HepG2 (cell line): ENCODE data around the gene MIA3. TPM values are rescaled to one million over a fixed set of nuclear protein-coding genes. Genes with fewer than 3 reads are reported as not detected.
A peak's percentile ranks its signal among the peaks of the same experiment; 100 is the strongest.

ENCODE experiments used
- AGO2 ChIP-seq: fragments of 200-400 bp; formaldehyde crosslinking; optimal IDR thresholded peaks from 2 replicates; pipeline ENCODE3; 2017; ENCODE audit warnings: mild to moderate bottlenecking, low read depth, low read length, moderate library complexity
- CBX5 ChIP-seq: sonication (generic); formaldehyde crosslinking; IDR thresholded peaks from 2 replicates; pipeline ENCODE4 v1.4.0; 2020; ENCODE audit warnings: missing genetic modification reagents, borderline replicate concordance
- CREB1 ChIP-seq, 2 experiments: fragments of 450-650 bp in 1 of 2; IDR thresholded peaks; 2 replicates each; pipeline ENCODE4 v1.6.1; 2016 to 2017; ENCODE audit warnings: control low read depth in 1 of 2, mild to moderate bottlenecking in 1 of 2, missing compliant biosample characterization in 1 of 2, missing genetic modification characterization in 1 of 2
- EP300 ChIP-seq, 3 experiments: sonication (generic) in 1 of 3; formaldehyde crosslinking in 1 of 3; IDR thresholded peaks; 2 replicates each; pipeline versions ENCODE4 v1.5.1 to v1.6.1; 2011 to 2020; ENCODE audit warnings: low read depth in 2 of 3, low read length in 2 of 3, borderline replicate concordance in 1 of 3, improper control_type of control experiment in 1 of 3, mild to moderate bottlenecking in 1 of 3, missing genetic modification reagents in 1 of 3, moderate library complexity in 1 of 3
- FOXO1 ChIP-seq: sonication (generic); formaldehyde crosslinking; IDR thresholded peaks from 2 replicates; pipeline ENCODE4 v1.4.0; 2020; ENCODE audit warnings: missing genetic modification reagents
- JUN ChIP-seq: sonication (generic); formaldehyde crosslinking; IDR thresholded peaks from 2 replicates; pipeline ENCODE4 v1.4.0; 2020; ENCODE audit warnings: mild to moderate bottlenecking, missing genetic modification reagents
- JUND ChIP-seq: sonication (generic); formaldehyde crosslinking; IDR thresholded peaks from 2 replicates; pipeline ENCODE4 v1.8.0; 2022; ENCODE audit warnings: mild to moderate bottlenecking, missing genetic modification reagents
- MEIS1 ChIP-seq: sonication (generic); formaldehyde crosslinking; IDR thresholded peaks from 2 replicates; pipeline ENCODE4 v1.9.0; 2021; ENCODE audit warnings: mild to moderate bottlenecking, missing genetic modification reagents, moderate library complexity, borderline replicate concordance
- MIER3 ChIP-seq: IDR thresholded peaks from 2 replicates; pipeline ENCODE4 v1.6.1; 2016; ENCODE audit warnings: missing compliant biosample characterization, borderline replicate concordance
- NFKB2 ChIP-seq: sonication (generic); formaldehyde crosslinking; IDR thresholded peaks from 2 replicates; pipeline ENCODE4 v1.4.0; 2020; ENCODE audit warnings: missing genetic modification reagents, borderline replicate concordance
- PTBP1 ChIP-seq: fragments of 200-400 bp; formaldehyde crosslinking; IDR thresholded peaks from 2 replicates; pipeline ENCODE4 v1.6.1; 2018; ENCODE audit warnings: low read length, low read depth; ENCODE audit not compliant: poor library complexity, severe bottlenecking
- RBM22 ChIP-seq: fragments of 200-400 bp; formaldehyde crosslinking; optimal IDR thresholded peaks from 2 replicates; pipeline ENCODE3; 2017; ENCODE audit warnings: mild to moderate bottlenecking, low read length, moderate library complexity
- RELA ChIP-seq: sonication (generic); formaldehyde crosslinking; IDR thresholded peaks from 2 replicates; pipeline ENCODE4 v1.4.0; 2020; ENCODE audit warnings: missing genetic modification reagents
- SMAD1 ChIP-seq: sonication (generic); formaldehyde crosslinking; IDR thresholded peaks from 2 replicates; pipeline ENCODE4 v1.4.0; 2020; ENCODE audit warnings: missing genetic modification reagents, low read depth, mild to moderate bottlenecking, borderline replicate concordance
- TAF1 ChIP-seq: sonication (generic); formaldehyde crosslinking; IDR thresholded peaks from 2 replicates; pipeline ENCODE4 v1.4.0; 2020; ENCODE audit warnings: missing genetic modification reagents
- WIZ ChIP-seq: sonication (generic); formaldehyde crosslinking; IDR thresholded peaks from 2 replicates; pipeline ENCODE4 v1.5.1; 2020; ENCODE audit warnings: mild to moderate bottlenecking, missing genetic modification reagents
- ZBTB3 ChIP-seq: sonication (generic); formaldehyde crosslinking; IDR thresholded peaks from 2 replicates; pipeline ENCODE4 v1.4.0; 2020; ENCODE audit warnings: low read depth, mild to moderate bottlenecking, moderate library complexity, missing genetic modification reagents, borderline replicate concordance
- ZBTB38 ChIP-seq: sonication (generic); formaldehyde crosslinking; IDR thresholded peaks from 2 replicates; pipeline ENCODE4 v1.5.1; 2020; ENCODE audit warnings: mild to moderate bottlenecking, missing genetic modification reagents
- ZSCAN30 ChIP-seq: sonication (generic); formaldehyde crosslinking; IDR thresholded peaks from 2 replicates; pipeline ENCODE4 v1.5.0; 2020; ENCODE audit warnings: mild to moderate bottlenecking, missing genetic modification reagents
- polyA plus RNA-seq, 8 experiments: library from polyadenylated mRNA; depleted of rRNA in 3 of 8; stranded (reverse) in 7 of 8; unstranded in 1 of 8; fragments of >200 nt; fragmentation: Illumina TruSeq in 4 of 8; extraction: Trizol in 4 of 8; gene quantifications; 2 replicates each; pipeline versions ENCODE4 v1.2.1 to v1.2.3, GENCODE V29; 2011 to 2016; ENCODE audit warnings: low read depth in 4 of 8, missing spikeins in 1 of 8, mixed read lengths in 1 of 8; ENCODE audit not compliant: insufficient read depth in 1 of 8
- total RNA-seq, 5 experiments: library from RNA; depleted of rRNA; stranded (reverse); fragments of >200 nt; fragmentation: Illumina TruSeq; extraction: Trizol; gene quantifications; 2 replicates each; pipeline ENCODE4 v1.2.3, GENCODE V29; 2016; ENCODE audit warnings: low read depth in 1 of 5
- TF ChIP-seq, protein P1 (sequence below): sonication (generic); formaldehyde crosslinking; IDR thresholded peaks from 2 replicates; pipeline ENCODE4 v1.5.1; 2020; ENCODE audit warnings: mild to moderate bottlenecking, missing genetic modification reagents, borderline replicate concordance
- TF ChIP-seq, protein P2 (sequence below): sonication (generic); formaldehyde crosslinking; IDR thresholded peaks from 2 replicates; pipeline ENCODE4 v1.4.0; 2020; ENCODE audit warnings: missing genetic modification reagents, mild to moderate bottlenecking, borderline replicate concordance
- TF ChIP-seq, protein P3 (sequence below): sonication (generic); formaldehyde crosslinking; IDR thresholded peaks from 2 replicates; pipeline ENCODE4 v1.5.0; 2020; ENCODE audit warnings: mild to moderate bottlenecking, low read depth, missing genetic modification reagents, borderline replicate concordance
- TF ChIP-seq, protein P4 (sequence below): sonication (generic); formaldehyde crosslinking; IDR thresholded peaks from 2 replicates; pipeline ENCODE4 v1.5.0; 2020; ENCODE audit warnings: missing genetic modification reagents

MIA3 gene
- total and polyA plus RNA-seq, 2 of the 13 experiments (the other 11 are each of a cell fraction or from before 2014, with no cell fraction given), result 45.6 to 48.7 TPM

DNA sequence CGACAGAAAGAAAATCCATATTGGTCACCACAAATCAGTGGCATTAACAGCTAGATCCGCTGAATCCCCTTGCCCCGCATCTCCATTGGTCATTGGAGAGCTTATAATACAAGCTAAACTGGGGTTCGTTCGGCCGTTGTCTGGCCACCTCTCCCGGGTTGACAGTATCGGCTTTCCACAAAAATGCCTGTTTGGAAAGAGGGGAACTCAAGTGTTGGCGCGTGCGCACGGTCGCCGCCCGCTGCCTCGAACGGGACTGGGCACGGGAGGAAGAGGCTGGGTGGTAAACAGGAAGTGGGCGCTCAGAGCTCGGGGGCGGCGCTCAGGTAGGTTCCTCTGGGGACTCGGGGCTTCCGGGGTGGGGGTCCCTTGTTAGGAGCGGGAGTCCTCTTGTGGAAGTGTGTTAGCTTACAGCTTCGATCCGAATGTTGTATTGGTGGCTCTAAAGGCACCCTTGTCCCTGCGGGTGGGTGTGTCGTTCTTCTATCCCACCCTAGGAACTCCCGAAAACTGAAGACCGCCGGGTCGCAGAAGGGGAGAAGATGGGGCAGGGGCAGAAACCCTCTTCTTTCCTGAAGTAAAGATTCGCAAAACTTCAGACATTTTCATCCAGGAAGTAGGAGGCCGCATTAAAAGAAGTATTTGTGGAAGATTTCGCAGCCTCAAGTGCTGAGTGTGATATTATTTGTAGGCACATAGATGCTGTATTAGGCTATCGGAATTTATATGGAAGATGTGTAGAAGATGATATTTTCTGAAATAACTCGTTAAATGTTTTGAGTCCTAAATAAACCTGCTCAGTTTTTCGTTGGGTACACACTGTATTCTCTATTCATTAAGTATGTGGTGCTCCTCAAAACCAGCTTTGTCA is 95.4 kb downstream of the MIA3 start (continued):
- TF ChIP-seq EP300 (IDR thresholded peaks at IDR 0.05; ENCODE audit: low read depth in 2 of 2, low read length in 2 of 2) (peak in 1 of 2 experiments; percentile 28; a peak in 1 of 4 replicates), EP300 (CRISPR knock-in tag; IDR thresholded peaks at IDR 0.05; ENCODE audit: borderline replicate concordance) (no peak), WIZ (CRISPR knock-in tag) (no peak), SMAD1 (CRISPR knock-in tag) (no peak), RBM22 (peak; percentile 73), MEIS1 (no peak), NFKB2 (no peak; the same call in 1 of the 2 replicates), MIER3 (CRISPR knock-in tag) (no peak), RELA (CRISPR knock-in tag) (no peak), ZBTB38 (CRISPR knock-in tag) (no peak), ZSCAN30 (CRISPR knock-in tag) (no peak), CBX5 (CRISPR knock-in tag) (no peak), ZBTB3 (no peak), PTBP1 (no peak), CREB1 (IDR thresholded peaks at IDR 0.05) (no peak), CREB1 (CRISPR knock-in tag; IDR thresholded peaks at IDR 0.05) (no peak; the same call in none of the 2 replicates), TAF1 (CRISPR knock-in tag) (peak; percentile 58; the same call in 1 of the 2 replicates), FOXO1 (CRISPR knock-in tag) (peak; percentile 98), AGO2 (peak; percentile 5), JUN (CRISPR knock-in tag) (no peak), JUND (CRISPR knock-in tag) (no peak)
- TF ChIP-seq, protein P1, sequence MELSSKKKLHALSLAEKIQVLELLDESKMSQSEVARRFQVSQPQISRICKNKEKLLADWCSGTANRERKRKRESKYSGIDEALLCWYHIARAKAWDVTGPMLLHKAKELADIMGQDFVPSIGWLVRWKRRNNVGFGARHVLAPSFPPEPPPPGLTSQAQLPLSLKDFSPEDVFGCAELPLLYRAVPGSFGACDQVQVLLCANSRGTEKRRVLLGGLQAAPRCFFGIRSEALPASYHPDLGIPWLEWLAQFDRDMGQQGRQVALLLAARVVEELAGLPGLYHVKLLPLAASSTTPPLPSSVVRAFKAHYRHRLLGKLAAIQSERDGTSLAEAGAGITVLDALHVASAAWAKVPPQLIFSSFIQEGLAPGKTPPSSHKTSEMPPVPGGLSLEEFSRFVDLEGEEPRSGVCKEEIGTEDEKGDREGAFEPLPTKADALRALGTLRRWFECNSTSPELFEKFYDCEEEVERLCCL (CRISPR knock-in tag), result 0 out of 2 replicates have a peak, but pooled peaks have one; percentile 51
- TF ChIP-seq, protein P2, sequence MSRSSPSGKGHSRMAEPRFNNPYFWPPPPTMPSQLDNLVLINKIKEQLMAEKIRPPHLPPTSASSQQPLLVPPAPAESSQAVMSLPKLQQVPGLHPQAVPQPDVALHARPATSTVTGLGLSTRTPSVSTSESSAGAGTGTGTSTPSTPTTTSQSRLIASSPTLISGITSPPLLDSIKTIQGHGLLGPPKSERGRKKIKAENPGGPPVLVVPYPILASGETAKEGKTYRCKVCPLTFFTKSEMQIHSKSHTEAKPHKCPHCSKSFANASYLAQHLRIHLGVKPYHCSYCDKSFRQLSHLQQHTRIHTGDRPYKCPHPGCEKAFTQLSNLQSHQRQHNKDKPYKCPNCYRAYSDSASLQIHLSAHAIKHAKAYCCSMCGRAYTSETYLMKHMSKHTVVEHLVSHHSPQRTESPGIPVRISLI (CRISPR knock-in tag), result no peak
- TF ChIP-seq, protein P3, sequence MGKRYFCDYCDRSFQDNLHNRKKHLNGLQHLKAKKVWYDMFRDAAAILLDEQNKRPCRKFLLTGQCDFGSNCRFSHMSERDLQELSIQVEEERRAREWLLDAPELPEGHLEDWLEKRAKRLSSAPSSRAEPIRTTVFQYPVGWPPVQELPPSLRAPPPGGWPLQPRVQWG (CRISPR knock-in tag), result no peak
- TF ChIP-seq, protein P4, sequence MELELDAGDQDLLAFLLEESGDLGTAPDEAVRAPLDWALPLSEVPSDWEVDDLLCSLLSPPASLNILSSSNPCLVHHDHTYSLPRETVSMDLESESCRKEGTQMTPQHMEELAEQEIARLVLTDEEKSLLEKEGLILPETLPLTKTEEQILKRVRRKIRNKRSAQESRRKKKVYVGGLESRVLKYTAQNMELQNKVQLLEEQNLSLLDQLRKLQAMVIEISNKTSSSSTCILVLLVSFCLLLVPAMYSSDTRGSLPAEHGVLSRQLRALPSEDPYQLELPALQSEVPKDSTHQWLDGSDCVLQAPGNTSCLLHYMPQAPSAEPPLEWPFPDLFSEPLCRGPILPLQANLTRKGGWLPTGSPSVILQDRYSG, result no peak
